Liver (tissue), 9 donors: Measurements from ENCODE around the gene TMED6. TPM values are rescaled to one million over a fixed set of nuclear protein-coding genes. Genes with fewer than 3 reads are reported as not detected.

ENCODE experiments used
- DNase-seq: peaks from one replicate; pipeline ENCODE4 v3.0.0-alpha.2; 2017; ENCODE audit warnings: low spot score
- H3K27ac ChIP-seq, 2 donors: one replicate each; pipeline ENCODE4 v1.7.0; 2013; ENCODE audit warnings: inconsistent platforms in 2 of 2, low read length in 2 of 2, control low read depth in 1 of 2, low read depth in 1 of 2, mild to moderate bottlenecking in 1 of 2
- H3K27me3 ChIP-seq, 4 donors: one replicate each; pipeline versions ENCODE4 v1.6.1 to v1.7.0; 2013; ENCODE audit warnings: low read length in 3 of 4, inconsistent platforms in 1 of 4, mild to moderate bottlenecking in 1 of 4, moderate library complexity in 1 of 4; ENCODE audit not compliant: control insufficient read depth in 4 of 4, insufficient read depth in 4 of 4
- H3K36me3 ChIP-seq, 4 donors: one replicate each; pipeline versions ENCODE4 v1.6.1 to v1.7.0; 2013; ENCODE audit warnings: low read length in 3 of 4, mild to moderate bottlenecking in 3 of 4, low read depth in 1 of 4, moderate library complexity in 1 of 4; ENCODE audit not compliant: control insufficient read depth in 4 of 4, insufficient read depth in 3 of 4
- H3K4me1 ChIP-seq, 4 donors: one replicate each; pipeline versions ENCODE4 v1.6.1 to v1.7.0; 2013; ENCODE audit warnings: low read length in 3 of 4, mild to moderate bottlenecking in 3 of 4, moderate library complexity in 1 of 4; ENCODE audit not compliant: control insufficient read depth in 4 of 4, insufficient read depth in 4 of 4
- H3K4me3 ChIP-seq, 3 donors: one replicate each; pipeline versions ENCODE4 v1.6.1 to v1.7.0; 2013; ENCODE audit warnings: low read length in 3 of 3, control low read depth in 1 of 3, low read depth in 1 of 3, mild to moderate bottlenecking in 1 of 3
- H3K9ac ChIP-seq, 2 donors: one replicate each; pipeline ENCODE4 v1.7.0; 2013; ENCODE audit warnings: low read length in 2 of 2, mild to moderate bottlenecking in 2 of 2, moderate library complexity in 2 of 2, control low read depth in 1 of 2, low read depth in 1 of 2
- H3K9me3 ChIP-seq, 4 donors: one replicate each; pipeline versions ENCODE4 v1.6.1 to v1.7.0; 2013; ENCODE audit warnings: low read length in 3 of 4; ENCODE audit not compliant: control insufficient read depth in 4 of 4
- CTCF ChIP-seq: fragments of 150-350 bp; IDR thresholded peaks from 2 replicates; pipeline ENCODE4 v1.5.1; 2017; ENCODE audit warnings: improper control_type of control experiment, low read depth, low read length; ENCODE audit not compliant: missing input control
- EGR1 ChIP-seq, 2 donors: IDR thresholded peaks; 2 replicates each; pipeline ENCODE4 v1.6.1; 2016 to 2018; ENCODE audit warnings: antibody characterized with exemption in 2 of 2, low read depth in 2 of 2
- FOXA1 ChIP-seq: IDR thresholded peaks from 2 replicates; pipeline ENCODE4 v1.6.1; 2016; ENCODE audit warnings: antibody characterized with exemption
- FOXA2 ChIP-seq: IDR thresholded peaks from 2 replicates; pipeline ENCODE4 v1.6.1; 2016; ENCODE audit warnings: antibody characterized with exemption
- HNF4G ChIP-seq: IDR thresholded peaks from 2 replicates; pipeline ENCODE4 v1.6.1; 2016; ENCODE audit warnings: antibody characterized with exemption
- JUND ChIP-seq, 2 donors: IDR thresholded peaks; 2 replicates each; pipeline ENCODE4 v1.6.1; 2016; ENCODE audit warnings: antibody characterized with exemption in 2 of 2
- MAX ChIP-seq: IDR thresholded peaks from 2 replicates; pipeline ENCODE4 v1.6.1; 2016; ENCODE audit warnings: antibody characterized with exemption
- NR2F2 ChIP-seq: IDR thresholded peaks from 2 replicates; pipeline ENCODE4 v1.6.1; 2016; ENCODE audit warnings: antibody characterized with exemption
- RAD21 ChIP-seq, 2 donors: IDR thresholded peaks; 2 replicates each; pipeline ENCODE4 v1.6.1; 2016; ENCODE audit warnings: antibody characterized with exemption in 2 of 2, mild to moderate bottlenecking in 2 of 2
- SP1 ChIP-seq: IDR thresholded peaks from 2 replicates; pipeline ENCODE4 v1.6.1; 2018; ENCODE audit warnings: antibody characterized with exemption, mild to moderate bottlenecking
- TAF1 ChIP-seq: conservative IDR thresholded peaks from 2 replicates; pipeline ENCODE4 v1.6.1; 2016; ENCODE audit warnings: antibody characterized with exemption, mild to moderate bottlenecking
- ZBTB33 ChIP-seq: IDR thresholded peaks from 2 replicates; pipeline ENCODE4 v1.6.1; 2016; ENCODE audit warnings: antibody characterized with exemption
- WGBS: extraction: QIAGEN DNeasy Blood & Tissue Kit; methylation state at CpG from one replicate; pipeline ENCODE4 v1.1.7; 2013; 5-methylcytosine and 5-hydroxymethylcytosine counted together
- polyA plus RNA-seq, 2 donors: library from polyadenylated mRNA; stranded (reverse) in 1 of 2; unstranded in 1 of 2; fragments of 200-250 nt in 1 of 2; fragments of >200 nt in 1 of 2; fragmentation: Nextera tagmentation in 1 of 2; extraction: Ambion mirVana in 1 of 2; gene quantifications; one replicate each; pipeline versions ENCODE4 v1.2.1 to v1.2.3, GENCODE V29; 2013 to 2015
- total RNA-seq, 2 donors: library from RNA; depleted of rRNA; stranded (reverse); fragments of >200 nt; gene quantifications; one replicate each; pipeline ENCODE4 v1.2.3, GENCODE V29; 2014
- donor health status: healthy.
- donor health status: healthy.
- donor health status: healthy.
- donor health status: healthy.
- donor health status: healthy.

TMED6 gene
- total and polyA plus RNA-seq, 4 donors, result 0.18 to 46.2 (median 11.0) TPM

- no peak for DNase-seq
- no peak overlapping the region for H3K4me3 ChIP-seq
- H3K4me1 ChIP-seq, result peaks cover 0 to 4% (median 2%) of the 10 kb centered on the region in 4 donors
- TF ChIP-seq SP1 (no peak), FOXA1 (no peak), CTCF (no peak), EGR1 (IDR thresholded peaks at IDR 0.05; ENCODE audit: low read depth in 2 of 2) (no peak), ZBTB33 (no peak), RAD21 (IDR thresholded peaks at IDR 0.05) (no peak)
- H3K9ac ChIP-seq, result no peak overlapping the region
- 84% methylated on average over 4 of the region's 4 CpGs for WGBS
- H3K27me3 ChIP-seq, result no peaks in the 10 kb centered on the region
- H3K9me3 ChIP-seq, result no peaks in the 10 kb centered on the region
- no peak overlapping the region for H3K27ac ChIP-seq
- H3K36me3 ChIP-seq, result peaks cover 1 to 27% (median 21%) of the 10 kb centered on the region in 4 donors
Measured at GRCh38 chr16:69345923-69346322, 5.7 kb downstream of the TMED6 start.

GRCh38 chr16:69344171-69344570 is 7.4 kb downstream of the TMED6 start:
- TF ChIP-seq JUND (IDR thresholded peaks at IDR 0.05), result no peak
- no peak for TF ChIP-seq HNF4G
- no peak for TF ChIP-seq TAF1
- TF ChIP-seq ZBTB33, result no peak
- no peak for TF ChIP-seq FOXA2
- TF ChIP-seq MAX, result no peak
- no peak for TF ChIP-seq CTCF
- no peak for TF ChIP-seq NR2F2
- Histone ChIP-seq H3K9ac (no peak overlapping the region), H3K4me3 (no peak overlapping the region), H3K36me3 (peaks cover 1 to 24% (median 21%) of the 10 kb centered on the region in 4 donors), H3K9me3 (no peaks in the 10 kb centered on the region), H3K4me1 (peaks cover 0 to 16% (median 7%) of the 10 kb centered on the region in 4 donors), H3K27me3 (no peaks in the 10 kb centered on the region), H3K27ac (no peak overlapping the region)
- no peak for DNase-seq
- WGBS, result 97% methylated on average over 5 of the region's 5 CpGs
